Measurements from ENCODE around the gene EPS15.
"Not testable (repeated sequence)": the region's sequence is repeated elsewhere in the genome, so short reads cannot be mapped to it uniquely, and the experiment has no call there.

EPS15 gene

GRCh38 chr1:51330331-51331201 is 188.5 kb downstream of the EPS15 start, which contains the start of gene TTC39A:
TTC39A (minus strand) TSS chr1:51330562; CDS start chr1:51330477, 85 bp downstream.
- DNase-seq = peak; percentile 35

- no peak for DNase-seq
Measured at GRCh38 chr1:51329443-51330325, 189.4 kb downstream of the EPS15 start.

GRCh38 chr1:51328926-51329325 is 190.1 kb downstream of the EPS15 start:
- DNase-seq = no peak

GRCh38 chr1:51328279-51328678 is 190.8 kb downstream of the EPS15 start:
- DNase-seq = no peak

- no peak for DNase-seq
Measured at GRCh38 chr1:51327386-51327785, 191.7 kb downstream of the EPS15 start.

GRCh38 chr1:51326839-51327238 is 192.2 kb downstream of the EPS15 start:
- DNase-seq = no peak

- no peak for DNase-seq
Measured at GRCh38 chr1:51325878-51326755, 192.9 kb downstream of the EPS15 start.

GRCh38 chr1:51325391-51325790 is 193.7 kb downstream of the EPS15 start:
- no peak for DNase-seq

GRCh38 chr1:51325011-51325385 is 194.1 kb downstream of the EPS15 start:
- not testable (repeated sequence) for DNase-seq

- DNase-seq = no peak
Measured at GRCh38 chr1:51324251-51325010, 194.6 kb downstream of the EPS15 start.

- no peak for DNase-seq
Measured at GRCh38 chr1:51323778-51324177, 195.3 kb downstream of the EPS15 start.

GRCh38 chr1:51322417-51323101 is 196.5 kb downstream of the EPS15 start:
- DNase-seq = no peak

- no peak for DNase-seq
Measured at GRCh38 chr1:51321924-51322280, 197.2 kb downstream of the EPS15 start.

- DNase-seq = no peak
Measured at GRCh38 chr1:51320967-51321923, 197.8 kb downstream of the EPS15 start.

- DNase-seq = no peak
Measured at GRCh38 chr1:51317798-51318197, 201.3 kb downstream of the EPS15 start.

GRCh38 chr1:51316846-51317120 is 202.3 kb downstream of the EPS15 start:
- no peak for DNase-seq

- DNase-seq = no peak
Measured at GRCh38 chr1:51316113-51316845, 202.8 kb downstream of the EPS15 start.

GRCh38 chr1:51314974-51315373 is 204.1 kb downstream of the EPS15 start:
- no peak for DNase-seq

- DNase-seq = no peak
Measured at GRCh38 chr1:51313961-51314777, 204.9 kb downstream of the EPS15 start.
